ENCODE data around the gene EEF2K.

DNA sequence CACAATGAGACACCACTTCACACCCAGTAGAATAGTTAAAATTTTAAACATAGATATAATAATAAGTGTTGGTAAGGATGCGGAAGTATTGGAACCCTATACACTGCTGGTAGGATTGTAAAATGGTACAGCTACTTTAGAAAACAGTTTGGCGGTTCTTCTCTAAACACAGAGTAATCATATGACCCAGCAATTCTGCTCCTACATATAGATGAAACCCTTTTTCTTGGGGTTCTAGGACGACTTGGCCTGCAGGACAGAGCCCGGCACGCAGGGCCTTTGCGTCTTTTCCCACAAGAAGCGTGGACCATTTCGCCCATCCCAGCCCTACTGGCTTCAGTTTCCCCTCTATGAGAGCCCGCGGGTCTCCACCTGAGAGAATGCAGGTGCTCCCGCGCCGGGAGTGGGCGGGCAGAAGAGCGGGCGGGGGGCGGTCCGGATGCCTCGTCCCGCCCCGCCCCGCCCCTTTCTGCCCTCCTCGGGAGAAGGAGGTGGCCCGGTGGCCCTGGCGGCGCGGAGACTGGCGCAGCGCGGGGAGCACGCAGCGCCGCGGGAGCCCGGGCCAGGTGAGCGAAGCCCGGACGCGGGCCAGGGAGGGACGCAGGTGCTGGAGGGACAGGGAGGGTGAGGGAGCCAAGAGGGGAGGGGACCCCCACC is 44.0 kb upstream of the EEF2K start, which contains the start of gene SDR42E2:
- no peak for TF ChIP-seq POLR2AphosphoS5 (IDR thresholded peaks at IDR 0.05; ENCODE audit: low read depth, low read length)
- TF ChIP-seq, protein P1, sequence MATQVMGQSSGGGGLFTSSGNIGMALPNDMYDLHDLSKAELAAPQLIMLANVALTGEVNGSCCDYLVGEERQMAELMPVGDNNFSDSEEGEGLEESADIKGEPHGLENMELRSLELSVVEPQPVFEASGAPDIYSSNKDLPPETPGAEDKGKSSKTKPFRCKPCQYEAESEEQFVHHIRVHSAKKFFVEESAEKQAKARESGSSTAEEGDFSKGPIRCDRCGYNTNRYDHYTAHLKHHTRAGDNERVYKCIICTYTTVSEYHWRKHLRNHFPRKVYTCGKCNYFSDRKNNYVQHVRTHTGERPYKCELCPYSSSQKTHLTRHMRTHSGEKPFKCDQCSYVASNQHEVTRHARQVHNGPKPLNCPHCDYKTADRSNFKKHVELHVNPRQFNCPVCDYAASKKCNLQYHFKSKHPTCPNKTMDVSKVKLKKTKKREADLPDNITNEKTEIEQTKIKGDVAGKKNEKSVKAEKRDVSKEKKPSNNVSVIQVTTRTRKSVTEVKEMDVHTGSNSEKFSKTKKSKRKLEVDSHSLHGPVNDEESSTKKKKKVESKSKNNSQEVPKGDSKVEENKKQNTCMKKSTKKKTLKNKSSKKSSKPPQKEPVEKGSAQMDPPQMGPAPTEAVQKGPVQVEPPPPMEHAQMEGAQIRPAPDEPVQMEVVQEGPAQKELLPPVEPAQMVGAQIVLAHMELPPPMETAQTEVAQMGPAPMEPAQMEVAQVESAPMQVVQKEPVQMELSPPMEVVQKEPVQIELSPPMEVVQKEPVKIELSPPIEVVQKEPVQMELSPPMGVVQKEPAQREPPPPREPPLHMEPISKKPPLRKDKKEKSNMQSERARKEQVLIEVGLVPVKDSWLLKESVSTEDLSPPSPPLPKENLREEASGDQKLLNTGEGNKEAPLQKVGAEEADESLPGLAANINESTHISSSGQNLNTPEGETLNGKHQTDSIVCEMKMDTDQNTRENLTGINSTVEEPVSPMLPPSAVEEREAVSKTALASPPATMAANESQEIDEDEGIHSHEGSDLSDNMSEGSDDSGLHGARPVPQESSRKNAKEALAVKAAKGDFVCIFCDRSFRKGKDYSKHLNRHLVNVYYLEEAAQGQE (IDR thresholded peaks at IDR 0.05; ENCODE audit: insufficient read depth in 1 of 2, low read depth in 2 of 2, low read length in 2 of 2), result no peak
- no peak for TF ChIP-seq FOXP2 (optimal IDR thresholded peaks at IDR 0.05; ENCODE audit: borderline replicate concordance, extremely low read depth, extremely low read length, insufficient read depth)
- TF ChIP-seq TAF1 (IDR thresholded peaks at IDR 0.05; ENCODE audit: borderline replicate concordance, insufficient read depth, low read length), result no peak
- TF ChIP-seq SIN3A (IDR thresholded peaks at IDR 0.05; ENCODE audit: borderline replicate concordance, insufficient read depth, low read length), result no peak
